BJ (cell line): ENCODE results near the gene UBE2L6. TPM values are rescaled to one million over a fixed set of nuclear protein-coding genes. Genes with fewer than 3 reads are reported as not detected.

ENCODE experiments used
- CTCF ChIA-PET: fragments of 350-600 bp; formaldehyde crosslinking; extraction: SDS; loops from one replicate; lab custom pipeline; 2021; ENCODE audit warnings: antibody characterized with exemption, inconsistent platforms; lab: Yijun Ruan, JAX
- POLR2A ChIA-PET: fragments of 300-600 bp; sonication (Branson Sonifier 250); formaldehyde crosslinking; extraction: SDS; loops from one replicate; lab custom pipeline; 2021; ENCODE audit warnings: antibody characterized with exemption; lab: Charles Lee
- DNase-seq: peaks from one replicate; pipeline ENCODE4 v3.0.0-alpha.2; 2011; ENCODE audit warnings: low read depth
- H3K27me3 ChIP-seq: 2 replicates; pipeline ENCODE4 v1.6.0; 2011; ENCODE audit warnings: low read length; ENCODE audit not compliant: control insufficient read depth, insufficient read depth
- H3K36me3 ChIP-seq: 2 replicates; pipeline ENCODE4 v1.5.1; 2011; ENCODE audit warnings: low read length; ENCODE audit not compliant: control insufficient read depth, insufficient read depth
- H3K4me3 ChIP-seq: 2 replicates; pipeline ENCODE4 v1.5.1; 2011; ENCODE audit warnings: low read depth, mild to moderate bottlenecking, control low read depth, low read length
- polyA plus RNA-seq: library from polyadenylated mRNA; depleted of rRNA; stranded (reverse); fragments of >200 nt; gene quantifications from 2 replicates; pipeline ENCODE4 v1.2.3, GENCODE V29; 2011
- TF ChIP-seq, protein P1 (sequence below): IDR thresholded peaks from 2 replicates; pipeline ENCODE4 v1.5.1; 2011; ENCODE audit warnings: low read depth, mild to moderate bottlenecking, control low read depth, inconsistent platforms, low read length, moderate library complexity; ENCODE audit not compliant: insufficient read depth

Gene UBE2L6
- polyA plus RNA-seq, 1 experiment = 67.0 TPM

DNA sequence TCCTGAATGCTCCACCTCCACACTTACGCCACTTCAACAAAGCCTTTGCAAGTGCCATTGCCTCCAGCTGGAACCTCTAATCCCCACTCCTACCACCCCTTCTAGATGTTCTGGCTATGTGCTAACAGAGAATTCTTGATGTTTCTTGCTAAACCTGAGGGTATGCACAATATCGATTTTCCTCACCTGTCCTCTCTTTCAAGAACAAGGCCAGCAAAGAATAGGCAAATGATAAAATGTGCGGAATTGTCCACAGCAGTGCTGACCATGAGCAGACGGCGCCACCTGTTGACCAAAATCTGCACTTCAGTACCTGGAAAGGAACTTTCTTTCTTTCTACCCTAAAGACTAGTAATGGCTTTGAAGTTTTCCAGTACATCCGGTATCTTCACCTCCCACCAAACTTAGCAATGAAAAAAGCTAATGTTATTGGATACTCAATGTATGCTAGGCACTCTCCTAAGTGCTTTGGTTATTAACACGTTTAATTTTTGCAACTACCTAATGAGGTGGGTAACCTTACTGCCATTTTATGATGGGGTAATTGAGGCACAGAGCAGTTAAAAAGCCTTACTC, 40.3 kb downstream of the UBE2L6 start:
- TF ChIP-seq, protein P1, sequence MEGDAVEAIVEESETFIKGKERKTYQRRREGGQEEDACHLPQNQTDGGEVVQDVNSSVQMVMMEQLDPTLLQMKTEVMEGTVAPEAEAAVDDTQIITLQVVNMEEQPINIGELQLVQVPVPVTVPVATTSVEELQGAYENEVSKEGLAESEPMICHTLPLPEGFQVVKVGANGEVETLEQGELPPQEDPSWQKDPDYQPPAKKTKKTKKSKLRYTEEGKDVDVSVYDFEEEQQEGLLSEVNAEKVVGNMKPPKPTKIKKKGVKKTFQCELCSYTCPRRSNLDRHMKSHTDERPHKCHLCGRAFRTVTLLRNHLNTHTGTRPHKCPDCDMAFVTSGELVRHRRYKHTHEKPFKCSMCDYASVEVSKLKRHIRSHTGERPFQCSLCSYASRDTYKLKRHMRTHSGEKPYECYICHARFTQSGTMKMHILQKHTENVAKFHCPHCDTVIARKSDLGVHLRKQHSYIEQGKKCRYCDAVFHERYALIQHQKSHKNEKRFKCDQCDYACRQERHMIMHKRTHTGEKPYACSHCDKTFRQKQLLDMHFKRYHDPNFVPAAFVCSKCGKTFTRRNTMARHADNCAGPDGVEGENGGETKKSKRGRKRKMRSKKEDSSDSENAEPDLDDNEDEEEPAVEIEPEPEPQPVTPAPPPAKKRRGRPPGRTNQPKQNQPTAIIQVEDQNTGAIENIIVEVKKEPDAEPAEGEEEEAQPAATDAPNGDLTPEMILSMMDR = peak; percentile 91
- no peak for DNase-seq
- Histone ChIP-seq H3K4me3 (no peak overlapping the region), H3K27me3 (no peaks in the 10 kb centered on the region), H3K36me3 (peaks cover 2% of the 10 kb centered on the region; the same call in 1 of the 2 replicates)
- CTCF ChIA-PET = interaction anchor here (0.5 to 12.6 kb wide), 36 partner anchors 9 to 986 kb away, joined by 3 to 182 read pairs (median 6); partner anchors contain the start of genes RTN4RL2, SLC43A1, SMTNL1 and UBE2L6
- POLR2A ChIA-PET = no interaction called here

DNA sequence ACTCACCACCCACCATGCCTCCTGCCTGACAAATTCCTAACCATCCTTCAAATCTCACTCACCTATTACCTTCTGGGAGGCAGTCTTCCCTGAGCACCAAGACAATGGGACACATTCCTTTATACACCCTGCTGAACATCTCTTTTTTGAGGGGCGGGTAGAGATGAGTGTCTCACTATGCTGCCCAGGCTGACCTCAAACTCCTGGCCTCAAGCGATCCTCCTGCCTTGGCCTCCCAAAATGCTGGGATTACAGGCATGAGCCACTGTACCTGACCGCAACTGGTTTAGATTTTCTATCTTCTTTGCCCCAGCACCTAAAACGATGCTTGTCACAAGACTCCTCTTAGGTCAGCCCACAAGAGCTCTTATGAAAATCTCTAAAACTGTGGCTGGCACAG, 44.1 kb downstream of the UBE2L6 start:
- no peak for DNase-seq
- Histone ChIP-seq H3K27me3 (no peaks in the 10 kb centered on the region), H3K4me3 (no peak overlapping the region), H3K36me3 (peaks cover 2% of the 10 kb centered on the region; the same call in 1 of the 2 replicates)
- TF ChIP-seq, protein P1 = no peak
- POLR2A ChIA-PET = no interaction called here
- CTCF ChIA-PET = interaction anchor here (4.0 to 12.6 kb wide), 3 partner anchors 29 to 66 kb away, joined by 20 to 182 read pairs (median 148); partner anchors contain the start of gene RTN4RL2

DNA sequence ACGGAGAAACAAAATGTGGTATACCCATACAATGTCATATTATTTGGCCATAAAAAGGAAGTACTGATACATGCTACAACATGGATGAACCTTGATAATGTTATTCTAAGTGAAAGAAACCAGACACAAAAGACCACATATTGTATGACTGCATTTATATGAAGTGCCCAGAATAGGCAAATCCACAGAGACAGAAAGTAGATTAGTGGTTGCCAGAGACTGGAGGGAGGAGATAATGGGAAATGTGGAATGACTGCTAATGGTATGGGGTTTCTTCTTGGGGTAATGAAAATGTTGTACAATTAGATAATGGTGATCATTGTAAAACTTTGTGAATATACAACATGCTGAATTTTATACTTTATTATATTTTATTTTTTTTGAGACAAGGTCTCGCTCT, 46.4 kb downstream of the UBE2L6 start:
- DNase-seq = no peak
- TF ChIP-seq, protein P1 = no peak
- Histone ChIP-seq H3K4me3 (no peak overlapping the region), H3K36me3 (no peaks in the 10 kb centered on the region), H3K27me3 (no peaks in the 10 kb centered on the region)
- ChIA-PET CTCF (interaction anchor here (8.8 to 9.0 kb wide), 2 partner anchors 28 to 62 kb away, joined by 75 to 136 read pairs; partner anchors contain the start of gene RTN4RL2), POLR2A (no interaction called here)

DNA sequence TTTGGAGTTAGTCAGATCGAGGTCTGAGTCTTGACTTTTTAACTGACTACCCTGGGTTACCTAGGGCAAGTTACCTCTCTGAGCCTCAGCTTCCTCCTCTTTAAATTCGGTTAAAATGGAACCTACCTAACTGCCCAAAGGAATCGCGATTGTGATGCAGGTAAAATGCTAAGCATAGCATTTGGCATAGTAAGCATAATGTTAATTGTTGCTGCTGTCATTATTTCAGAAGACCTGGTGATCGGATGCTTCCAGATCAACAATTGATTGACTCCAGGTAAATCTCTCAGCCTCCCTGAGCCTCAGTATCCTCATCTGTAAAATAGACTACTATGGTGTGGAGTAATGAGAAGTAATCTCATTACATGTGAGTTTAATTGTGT, 51.4 kb downstream of the UBE2L6 start:
- Histone ChIP-seq H3K27me3 (no peaks in the 10 kb centered on the region), H3K4me3 (peak overlapping the region; percentile 79), H3K36me3 (no peaks in the 10 kb centered on the region)
- ChIA-PET CTCF (interaction anchor here (0.7 to 9.0 kb wide), 12 partner anchors 8 to 170 kb away, joined by 3 to 136 read pairs (median 4); partner anchors contain the start of gene RTN4RL2), POLR2A (no interaction called here)
- no peak for DNase-seq
- TF ChIP-seq, protein P1 = no peak

DNA sequence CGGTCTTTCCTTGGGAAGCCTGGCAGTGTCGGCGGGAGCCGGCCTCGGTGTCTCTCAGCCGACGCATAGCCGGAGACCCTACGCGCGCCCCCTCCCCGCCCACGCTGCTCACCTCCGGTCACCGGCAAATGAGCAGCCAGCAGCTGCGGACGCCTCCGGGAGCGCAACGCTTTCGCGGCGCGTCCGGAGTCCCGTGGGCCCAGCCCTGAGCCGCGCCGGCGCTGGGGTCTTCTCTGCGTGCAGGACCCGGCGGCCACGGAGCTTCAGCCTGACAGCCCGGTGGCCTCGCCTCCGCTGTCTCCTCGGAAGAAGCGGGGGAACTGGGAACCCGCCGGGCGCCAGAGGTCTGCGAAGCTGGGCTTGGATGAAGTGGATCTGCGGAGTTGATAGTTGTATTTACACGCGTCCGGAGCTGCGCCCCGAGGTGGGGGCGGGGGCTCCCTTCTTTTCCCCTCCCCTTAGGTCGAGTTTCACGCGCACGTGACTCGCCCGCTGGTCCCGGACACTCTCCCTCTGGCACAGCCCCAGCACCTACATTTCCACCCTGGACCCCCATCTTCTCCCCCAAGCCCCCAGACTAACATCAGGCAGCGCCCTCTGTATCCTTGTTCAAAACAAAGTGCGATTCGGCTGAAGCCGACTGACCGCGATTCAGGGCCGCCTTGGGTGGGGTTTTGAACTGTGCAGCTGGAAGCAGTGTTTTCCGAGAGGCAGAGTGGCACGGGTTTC, 52.0 kb downstream of the UBE2L6 start, which contains the start of gene SLC43A1:
SLC43A1 (minus strand) TSS at position 371 of the 729 bp plus-strand sequence. CDS start 1,591 bp downstream, outside the sequence.
- Histone ChIP-seq H3K27me3 (no peaks in the 10 kb centered on the region), H3K36me3 (no peaks in the 10 kb centered on the region), H3K4me3 (peak within 1 kb of the TSS; percentile 79)
- CTCF ChIA-PET = interaction anchor here (0.7 to 9.0 kb wide), 14 partner anchors 9 to 170 kb away, joined by 3 to 136 read pairs (median 4); partner anchors contain the start of genes RTN4RL2 and UBE2L6
- POLR2A ChIA-PET = no interaction called here
- TF ChIP-seq, protein P1 = no peak; the same call in 1 of the 2 replicates
- DNase-seq = no peak
